ENCODE results near the gene CATSPER3.

GRCh38 chr5:135020111-135020895, 52.6 kb downstream of the CATSPER3 start:
- no peak for TF ChIP-seq POLR2AphosphoS5 (IDR thresholded peaks at IDR 0.05; ENCODE audit: borderline replicate concordance, low read depth, low read length)
- TF ChIP-seq EZH2 (IDR thresholded peaks at IDR 0.05), result no peak
- no peak for TF ChIP-seq FOXP2 (optimal IDR thresholded peaks at IDR 0.05; ENCODE audit: control extremely low read depth, extremely low read length, insufficient read depth)
